Subcutaneous adipose tissue (tissue), 4 donors: Measurements from ENCODE around the gene MEF2D. TPM values are rescaled to one million over a fixed set of nuclear protein-coding genes. Genes with fewer than 3 reads are reported as not detected.

Experiments used
- CTCF ChIP-seq: fragments of 450-650 bp; IDR thresholded peaks from one replicate; pipeline ENCODE4 v1.5.1; 2016; ENCODE audit warnings: low read depth, mild to moderate bottlenecking, control low read depth, antibody characterized with exemption, moderate library complexity
- total RNA-seq, 4 donors: library from RNA; depleted of rRNA; stranded (reverse); fragments of >200 nt; gene quantifications; one replicate each; pipeline ENCODE4 v1.1.0, GENCODE V29; 2016

MEF2D gene
- total RNA-seq, 4 donors from 2014 or later, result 18.9 to 46.5 (median 24.8) TPM

DNA sequence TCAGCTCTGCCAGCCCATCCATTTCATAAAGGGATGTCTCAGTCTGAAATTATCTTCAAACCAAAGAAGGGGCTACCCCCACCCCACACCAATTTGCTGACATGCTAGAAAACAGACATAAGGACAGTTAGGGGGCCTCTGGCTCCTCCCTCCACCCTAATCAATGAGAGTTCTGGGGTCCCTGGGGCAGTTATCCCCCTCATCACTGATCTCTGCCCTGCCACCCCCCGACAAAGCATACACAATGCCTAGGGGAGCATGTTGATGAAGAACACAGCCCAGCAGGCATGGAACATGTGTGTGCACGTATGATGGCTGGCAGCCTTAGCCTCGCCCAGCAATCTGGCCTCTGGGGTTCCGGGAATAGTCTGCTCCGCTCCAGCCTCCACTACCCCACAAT is 72.6 kb downstream of the MEF2D start:
- TF ChIP-seq CTCF, result no peak

GRCh38 chr1:156425943-156426342 is 74.6 kb downstream of the MEF2D start:
- no peak for TF ChIP-seq CTCF

DNA sequence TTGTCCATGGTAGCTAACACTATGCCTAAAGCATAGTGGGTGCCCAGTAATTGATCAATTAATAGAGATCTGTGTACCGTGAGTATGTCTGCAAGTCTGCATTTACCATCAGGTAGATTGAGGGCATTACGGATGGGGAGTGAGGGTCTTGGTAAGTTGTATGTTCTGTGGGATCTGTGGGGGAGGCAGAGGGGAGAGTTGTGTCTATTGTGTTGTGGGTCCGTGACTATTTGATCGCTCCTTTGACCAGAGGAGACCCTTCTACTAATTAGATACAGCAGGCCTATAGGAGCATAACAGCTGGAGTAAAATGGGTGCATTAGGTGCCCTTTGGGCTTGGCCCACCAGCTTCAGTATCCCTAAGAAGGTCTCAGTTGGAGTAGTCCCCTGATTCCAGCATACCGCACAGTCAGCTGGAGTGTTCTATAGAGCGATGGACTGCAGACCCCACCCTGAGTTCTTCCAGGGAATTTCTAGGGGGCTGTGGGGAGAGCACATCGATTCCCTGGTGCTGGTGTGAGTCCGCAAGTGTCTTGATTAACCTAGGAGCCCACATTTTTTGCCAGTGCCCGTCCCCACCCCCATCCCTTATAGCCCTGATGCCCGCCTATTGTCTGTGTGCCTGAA is 75.7 kb downstream of the MEF2D start:
- no peak for TF ChIP-seq CTCF

GRCh38 chr1:156423422-156424352 is 76.9 kb downstream of the MEF2D start:
- no peak for TF ChIP-seq CTCF

- no peak for TF ChIP-seq CTCF
Observed at GRCh38 chr1:156422602-156423091, 77.9 kb downstream of the MEF2D start.

- TF ChIP-seq CTCF, result no peak
Observed at GRCh38 chr1:156421939-156422601, 78.5 kb downstream of the MEF2D start.
